HCEC 1CT (cell line): ENCODE data around the gene RABL2A.
"Not testable (repeated sequence)": the region's sequence is repeated elsewhere in the genome, so short reads cannot be mapped to it uniquely, and the experiment has no call there.

Experiments
- DNase-seq: peaks from one replicate; pipeline ENCODE4 v3.0.0-alpha.2; 2017

RABL2A gene

DNA sequence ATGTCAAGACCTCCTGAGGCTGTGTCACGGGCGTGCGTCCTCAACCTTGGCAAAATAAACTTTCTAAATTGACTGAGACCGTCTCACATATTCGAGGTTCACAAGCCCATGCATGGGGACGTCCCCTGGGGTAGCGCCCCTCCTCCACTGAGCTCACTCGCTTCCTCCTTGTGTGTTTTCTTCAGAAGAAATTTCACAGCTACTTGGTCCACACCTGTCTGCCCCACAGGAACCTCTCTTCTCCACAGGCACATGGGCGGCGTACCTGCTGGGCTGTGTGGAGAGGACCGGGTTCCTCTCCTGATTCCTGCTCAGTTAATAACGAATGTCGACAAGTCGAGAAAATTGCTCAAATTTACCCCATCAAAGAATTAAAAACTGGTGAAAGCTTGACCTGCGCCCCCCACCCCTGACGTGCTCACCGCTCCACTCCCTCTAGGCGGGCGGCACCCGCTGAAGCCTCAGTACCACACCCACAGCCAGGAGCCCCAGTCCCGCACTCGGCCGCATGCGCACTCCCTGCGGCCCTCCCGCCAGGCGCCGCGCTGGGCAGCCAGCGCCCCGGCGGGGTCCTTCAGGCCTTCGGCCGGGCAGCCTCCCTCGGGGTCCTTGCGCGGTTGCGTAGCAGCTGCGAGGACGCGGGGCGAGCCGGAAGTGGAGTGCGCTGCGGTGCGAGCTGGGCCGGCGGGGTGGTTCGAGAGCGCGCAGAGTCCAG lies at the start of gene RABL2A:
RABL2A (plus strand) TSS at position 651 of the 715 bp plus-strand sequence. CDS start 1,341 bp downstream, outside the sequence.
- peak; percentile 73 for DNase-seq

DNA sequence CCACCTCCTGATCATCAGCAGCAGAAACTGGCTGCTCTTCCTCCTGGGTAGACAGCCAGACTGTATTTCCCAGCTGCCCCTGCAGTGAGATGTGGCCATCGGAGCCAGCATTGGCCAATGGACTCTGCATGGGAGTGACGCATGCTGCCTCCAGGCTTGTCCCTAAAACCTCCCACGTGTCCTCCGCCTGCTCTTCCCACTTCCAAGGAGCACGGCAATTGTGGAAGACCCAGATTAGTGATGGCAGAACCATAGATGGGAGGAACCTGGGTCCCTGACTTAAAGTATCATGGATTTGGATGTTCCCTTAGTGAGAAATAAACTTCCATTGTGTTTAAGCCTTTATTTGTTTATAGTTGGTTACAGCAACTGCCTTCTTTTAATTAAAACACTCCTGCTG lies 48.6 kb upstream of the RABL2A start:
- DNase-seq, result not testable (repeated sequence)

DNA sequence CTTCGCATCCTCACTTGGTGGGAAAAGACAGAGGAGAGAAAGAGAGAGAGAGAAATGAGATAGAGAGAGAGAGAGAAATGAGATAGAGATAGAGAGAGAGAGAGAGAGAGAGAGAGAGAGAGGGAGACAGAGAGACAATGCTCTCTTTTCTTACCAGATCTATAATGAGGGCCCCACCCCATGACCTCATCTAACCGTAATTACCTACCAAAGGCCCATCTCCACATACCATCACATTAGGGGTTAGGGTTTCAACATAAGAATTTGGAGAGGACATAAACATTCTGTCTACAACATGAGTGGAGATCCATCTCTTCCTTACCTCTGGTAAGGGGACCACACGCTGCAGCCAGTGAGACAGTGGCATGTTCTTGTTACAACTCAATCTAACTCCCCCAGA lies 44.6 kb upstream of the RABL2A start:
- not testable (repeated sequence) for DNase-seq

DNA sequence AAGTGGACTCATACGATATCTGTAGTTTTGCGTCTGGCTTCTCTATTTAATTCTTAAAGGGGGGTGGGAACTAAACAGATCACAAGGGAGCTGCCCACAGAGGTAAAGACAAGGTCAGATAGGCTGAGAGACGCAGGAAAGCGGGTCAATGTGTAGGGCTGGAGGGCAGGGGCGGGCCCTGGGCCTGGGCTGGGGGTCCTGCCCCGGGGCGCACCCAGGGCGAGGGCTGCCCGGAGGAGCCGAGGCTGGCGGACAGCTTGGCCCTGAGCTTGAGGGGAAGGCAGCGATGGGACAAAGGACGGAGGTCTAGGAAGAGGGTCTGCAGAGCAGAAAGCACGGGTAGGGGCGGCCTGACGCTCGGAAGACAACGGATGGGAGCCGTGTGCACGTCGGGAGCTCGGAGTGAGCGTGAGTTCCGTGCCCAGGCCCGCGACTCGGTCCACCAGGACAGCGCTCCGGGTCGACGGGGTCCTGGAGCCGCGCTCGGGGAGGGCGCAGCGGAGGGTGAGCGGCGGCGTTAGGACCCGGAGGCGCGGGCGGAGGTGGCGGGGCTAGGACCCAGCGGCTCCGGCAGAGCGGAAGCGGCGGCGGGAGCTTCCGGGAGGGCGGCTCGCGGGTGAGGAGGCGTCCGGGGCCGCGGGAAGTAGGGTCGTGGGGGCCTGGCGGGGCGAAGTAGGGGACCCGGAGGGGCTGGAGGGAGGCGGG lies 43.4 kb upstream of the RABL2A start:
- peak; percentile 65 for DNase-seq

DNA sequence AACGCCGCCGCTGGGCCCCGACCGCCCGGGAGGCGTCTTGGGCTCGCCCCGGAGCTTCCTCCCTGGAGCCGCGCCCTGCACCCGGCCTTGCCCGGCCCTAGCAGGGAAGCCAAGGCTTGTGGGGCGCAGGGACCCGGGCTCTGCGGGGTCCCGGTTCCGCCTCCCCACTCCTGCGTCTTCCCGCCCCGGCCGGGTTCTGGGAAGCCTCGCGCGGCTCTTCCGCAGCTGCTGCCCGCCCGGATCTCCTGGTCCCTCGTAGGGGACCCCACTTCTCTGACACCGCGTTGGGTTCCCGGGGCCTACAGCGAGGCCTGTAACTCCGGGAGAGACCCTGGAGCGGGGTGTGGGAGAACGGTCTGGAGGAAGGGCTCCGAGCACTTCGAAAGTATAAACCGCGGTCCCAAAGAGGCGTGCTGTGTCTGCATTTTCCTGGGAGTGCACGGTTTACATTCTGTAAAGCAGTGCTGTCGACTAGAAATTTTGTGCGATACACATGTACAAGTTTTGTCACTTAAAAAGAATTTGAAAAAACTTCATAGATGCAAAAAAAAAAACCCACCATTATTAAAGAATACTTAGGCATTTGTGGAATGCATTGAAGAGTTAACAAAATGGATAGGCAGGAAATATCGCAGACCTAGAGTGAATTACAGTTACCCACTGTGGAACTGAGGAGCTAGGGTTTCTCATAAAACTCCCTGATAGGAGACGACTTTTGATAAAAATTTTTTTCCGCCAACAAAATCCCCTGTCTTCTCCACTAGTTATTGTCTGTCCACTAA lies 42.6 kb upstream of the RABL2A start:
- DNase-seq, result peak; percentile 2

DNA sequence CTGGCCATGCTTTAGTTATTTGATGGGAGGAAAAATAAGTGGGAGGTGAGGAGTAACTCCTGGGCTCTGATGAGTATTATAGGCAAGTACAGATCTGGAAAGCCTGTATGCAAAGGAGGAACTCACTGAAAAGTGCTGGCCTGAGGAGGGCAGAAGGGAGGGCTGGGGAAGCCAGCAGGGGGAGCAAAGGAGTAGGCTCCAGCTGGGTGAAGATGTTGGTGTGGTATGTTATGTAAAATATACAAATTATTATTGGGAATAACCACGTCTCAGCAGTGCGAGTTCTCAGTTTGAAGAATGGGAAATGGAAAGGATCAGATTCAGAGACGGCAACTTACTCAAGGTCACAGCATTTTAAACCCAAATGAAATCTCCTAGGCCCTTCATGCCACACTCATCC lies 39.9 kb upstream of the RABL2A start:
- DNase-seq, result peak; percentile 31

DNA sequence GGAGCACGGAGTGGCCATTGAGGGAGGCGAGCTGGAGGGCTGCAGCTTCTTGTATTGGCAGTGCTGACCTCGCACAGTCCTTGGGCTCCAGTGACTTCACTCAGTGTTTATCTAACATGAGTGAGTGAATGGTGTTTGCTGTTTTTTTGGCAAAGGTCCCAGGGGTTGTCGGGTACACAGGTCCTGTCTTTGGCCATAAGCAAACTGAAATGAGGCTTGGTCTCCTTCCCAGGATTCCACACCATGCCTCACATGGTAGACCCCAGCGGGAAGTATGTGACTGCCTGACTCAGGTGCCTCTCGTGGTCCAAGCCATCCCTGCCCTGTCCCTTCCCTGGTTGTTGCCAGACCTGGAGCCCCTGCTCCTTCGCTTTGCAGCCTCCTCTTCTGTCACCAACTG lies 37.5 kb upstream of the RABL2A start:
- DNase-seq, result not testable (repeated sequence)

DNA sequence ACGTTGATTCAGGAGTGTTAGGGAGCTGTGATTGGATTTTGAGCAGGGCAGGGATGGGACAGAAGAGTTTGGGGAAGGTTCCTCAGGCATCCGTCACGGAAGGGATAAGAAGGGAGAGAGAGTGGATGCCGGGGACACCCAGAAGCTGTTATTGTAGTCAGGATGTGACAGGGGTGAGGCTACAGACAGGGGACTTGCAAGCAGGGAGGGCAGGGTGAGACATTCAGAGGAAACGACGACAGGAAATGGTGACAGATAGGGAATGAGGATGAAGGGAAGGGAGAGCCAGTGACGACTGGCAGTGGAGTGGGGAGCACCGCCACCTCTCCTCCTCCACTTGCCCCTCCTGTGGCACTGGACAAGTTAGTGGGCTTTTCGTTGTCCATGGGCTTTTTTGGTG lies 35.1 kb upstream of the RABL2A start:
- DNase-seq, result not testable (repeated sequence)

DNA sequence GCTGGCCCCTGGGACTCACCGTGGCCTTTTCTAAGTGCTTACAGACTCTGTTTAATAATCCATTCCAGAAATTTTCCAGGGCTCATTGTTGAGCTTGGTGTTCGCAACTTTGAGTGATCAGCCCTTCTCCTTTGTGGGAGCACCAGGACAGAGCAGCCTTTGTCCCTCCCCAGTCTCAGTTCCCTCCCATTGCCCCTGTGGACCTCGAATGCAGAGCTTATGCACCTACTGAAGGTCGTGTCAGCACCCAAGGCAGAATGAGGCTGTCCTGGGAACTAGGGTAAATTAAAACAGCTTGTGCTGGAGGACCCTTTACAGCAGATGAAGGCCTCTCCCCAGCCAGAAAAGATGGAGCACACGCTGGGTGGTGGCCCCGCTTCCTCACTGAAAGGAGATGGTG lies 33.8 kb upstream of the RABL2A start:
- DNase-seq, result not testable (repeated sequence)

DNA sequence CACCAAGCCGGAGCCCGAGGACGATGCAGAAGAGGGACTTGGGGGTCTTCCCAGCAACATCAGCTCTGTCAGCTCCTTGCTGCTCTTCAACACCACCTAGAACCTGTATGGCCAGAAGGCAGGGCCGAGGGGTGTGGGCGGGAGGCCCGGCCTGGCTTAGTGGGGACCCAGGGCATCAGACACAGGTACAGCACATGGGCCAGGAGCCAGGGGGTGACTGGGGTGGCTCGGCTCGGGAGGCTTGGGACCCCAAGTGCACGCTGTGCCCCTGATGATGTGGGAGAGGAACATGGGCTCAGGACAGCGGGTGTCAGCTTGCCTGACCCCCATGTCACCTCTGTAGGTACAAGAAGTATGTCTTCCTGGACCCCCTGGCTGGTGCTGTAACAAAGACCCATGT lies 31.3 kb upstream of the RABL2A start:
- DNase-seq, result not testable (repeated sequence)

DNA sequence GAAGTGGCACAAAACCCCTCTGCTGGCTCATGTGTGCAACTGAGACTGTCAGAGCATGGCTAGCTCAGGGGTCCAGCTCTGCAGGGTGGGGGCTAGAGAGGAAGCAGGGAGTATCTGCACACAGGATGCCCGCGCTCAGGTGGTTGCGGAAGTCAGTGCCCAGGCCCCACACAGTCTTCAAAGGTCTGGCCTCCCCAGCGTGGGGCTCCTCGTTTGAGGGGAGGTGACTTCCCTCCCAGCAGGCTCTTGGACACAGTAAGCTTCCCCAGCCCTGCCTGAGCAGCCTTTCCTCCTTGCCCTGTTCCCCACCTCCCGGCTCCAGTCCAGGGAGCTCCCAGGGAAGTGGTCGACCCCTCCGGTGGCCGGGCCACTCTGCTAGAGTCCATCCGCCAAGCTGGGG lies 29.9 kb upstream of the RABL2A start:
- not testable (repeated sequence) for DNase-seq

DNA sequence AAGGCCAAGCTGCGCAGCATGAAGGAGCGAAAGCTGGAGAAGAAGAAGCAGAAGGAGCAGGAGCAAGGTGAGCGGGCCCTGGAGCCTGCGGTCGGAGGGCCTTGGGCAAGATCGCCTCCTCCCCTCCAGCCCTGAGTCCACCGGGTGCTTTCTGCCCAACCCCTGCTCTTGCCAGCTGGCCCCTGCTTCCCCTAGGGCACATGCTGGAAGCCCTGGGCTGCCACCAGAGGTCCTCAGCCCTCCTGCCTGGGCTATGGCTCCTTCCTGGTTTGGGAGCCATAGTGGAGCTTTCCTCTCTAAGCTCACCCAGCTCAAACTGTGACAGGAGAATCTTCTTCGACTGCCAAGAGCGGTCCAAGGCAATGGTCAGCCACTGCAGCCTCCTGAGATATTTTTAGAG lies 29.5 kb upstream of the RABL2A start:
- DNase-seq, result not testable (repeated sequence)

DNA sequence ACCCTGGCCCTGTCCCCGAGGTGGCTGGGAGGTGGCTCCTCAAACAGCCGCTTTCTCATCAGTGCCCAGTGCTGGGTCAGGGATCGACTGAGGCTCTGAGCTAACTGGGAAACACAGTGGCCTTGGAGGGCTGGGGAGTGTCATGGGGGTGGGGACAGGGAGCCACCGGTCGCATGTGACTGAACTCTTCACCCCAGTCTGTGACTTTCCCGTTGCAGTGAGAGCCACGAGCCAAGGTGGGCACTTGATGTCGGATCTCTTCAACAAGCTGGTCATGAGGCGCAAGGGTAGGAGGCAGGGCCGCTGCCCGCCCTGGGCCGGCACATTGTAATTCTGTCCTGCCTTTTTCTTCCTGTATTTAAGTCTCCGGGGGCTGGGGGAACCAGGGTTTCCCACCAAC lies 28.9 kb upstream of the RABL2A start:
- DNase-seq, result not testable (repeated sequence)

DNA sequence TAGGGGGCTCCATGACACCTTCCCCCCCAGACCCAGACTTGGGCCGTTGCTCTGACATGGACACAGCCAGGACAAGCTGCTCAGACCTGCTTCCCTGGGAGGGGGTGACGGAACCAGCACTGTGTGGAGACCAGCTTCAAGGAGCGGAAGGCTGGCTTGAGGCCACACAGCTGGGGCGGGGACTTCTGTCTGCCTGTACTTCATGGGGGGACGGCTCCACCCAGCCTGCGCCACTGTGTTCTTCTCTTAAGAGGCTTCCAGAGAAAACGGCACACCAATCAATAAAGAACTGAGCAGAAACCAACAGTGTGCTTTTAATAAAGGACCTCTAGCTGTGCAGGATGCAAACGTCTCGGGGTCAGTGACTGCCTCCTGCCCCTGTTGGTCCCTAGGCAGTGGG lies 28.3 kb upstream of the RABL2A start:
- not testable (repeated sequence) for DNase-seq

DNA sequence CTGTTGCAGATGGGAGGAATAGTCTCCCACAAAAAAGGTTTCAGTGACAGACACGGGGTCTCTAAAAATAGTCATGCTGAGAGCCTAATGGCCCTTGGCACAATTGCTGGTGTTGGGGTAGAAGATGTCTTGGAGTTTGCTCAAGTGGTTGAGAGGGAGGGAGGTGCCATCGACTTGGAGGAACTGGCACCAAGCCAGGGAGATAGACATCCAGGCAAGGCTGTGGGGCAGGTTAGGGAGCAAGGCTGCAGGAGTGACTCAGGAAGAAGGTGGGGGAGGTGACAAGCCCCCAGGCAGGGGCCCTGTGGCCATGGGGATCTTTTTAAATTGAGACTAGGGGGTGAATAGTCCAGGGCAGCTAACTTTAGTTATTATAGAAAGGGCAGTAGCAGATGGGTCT lies 27.9 kb upstream of the RABL2A start:
- DNase-seq, result not testable (repeated sequence)

DNA sequence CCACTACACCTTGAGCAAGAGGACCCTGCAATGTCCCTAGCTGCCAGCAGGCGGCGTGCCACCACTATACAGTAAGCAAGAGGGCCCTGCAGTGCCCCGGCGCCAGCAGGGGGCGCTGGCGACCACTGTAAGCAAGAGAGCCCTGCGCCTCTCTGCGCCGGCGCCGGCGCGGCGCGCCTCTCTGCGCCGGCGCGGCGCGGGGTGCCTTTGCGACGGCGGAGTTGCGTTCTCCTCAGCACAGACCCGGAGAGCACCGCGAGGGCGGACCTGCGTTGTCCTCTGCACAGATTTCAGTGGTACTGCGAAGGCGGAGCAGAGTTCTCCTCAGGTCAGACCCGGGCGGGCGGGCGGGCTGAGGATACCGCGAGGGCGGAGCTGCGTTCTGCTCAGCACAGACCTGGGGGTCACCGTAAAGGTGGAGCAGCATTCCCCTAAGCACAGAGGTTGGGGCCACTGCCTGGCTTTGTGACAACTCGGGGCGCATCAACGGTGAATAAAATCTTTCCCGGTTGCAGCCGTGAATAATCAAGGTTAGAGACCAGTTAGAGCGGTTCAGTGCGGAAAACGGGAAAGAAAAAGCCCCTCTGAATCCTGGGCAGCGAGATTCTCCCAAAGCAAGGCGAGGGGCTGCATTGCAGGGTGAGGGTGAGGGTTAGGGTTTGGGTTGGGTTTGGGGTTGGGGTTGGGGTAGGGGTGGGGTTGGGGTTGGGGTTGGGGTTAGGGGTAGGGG lies 24.9 kb upstream of the RABL2A start:
- DNase-seq, result peak; percentile 5

DNA sequence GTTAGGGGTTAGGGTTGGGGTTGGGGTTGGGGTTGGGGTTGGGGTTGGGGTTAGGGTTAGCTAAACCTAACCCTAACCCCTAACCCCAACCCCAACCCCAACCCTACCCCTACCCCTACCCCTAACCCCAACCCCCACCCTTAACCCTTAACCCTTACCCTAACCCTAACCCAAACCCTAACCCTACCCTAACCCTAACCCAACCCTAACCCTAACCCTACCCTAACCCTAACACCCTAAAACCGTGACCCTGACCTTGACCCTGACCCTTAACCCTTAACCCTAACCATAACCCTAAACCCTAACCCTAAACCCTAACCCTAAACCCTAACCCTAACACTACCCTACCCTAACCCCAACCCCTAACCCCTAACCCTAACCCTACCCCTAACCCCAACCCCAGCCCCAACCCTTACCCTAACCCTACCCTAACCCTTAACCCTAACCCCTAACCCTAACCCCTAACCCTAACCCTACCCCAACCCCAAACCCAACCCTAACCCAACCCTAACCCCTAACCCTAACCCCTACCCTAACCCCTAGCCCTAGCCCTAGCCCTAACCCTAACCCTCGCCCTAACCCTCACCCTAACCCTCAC lies 24.1 kb upstream of the RABL2A start:
- DNase-seq, result no peak

DNA sequence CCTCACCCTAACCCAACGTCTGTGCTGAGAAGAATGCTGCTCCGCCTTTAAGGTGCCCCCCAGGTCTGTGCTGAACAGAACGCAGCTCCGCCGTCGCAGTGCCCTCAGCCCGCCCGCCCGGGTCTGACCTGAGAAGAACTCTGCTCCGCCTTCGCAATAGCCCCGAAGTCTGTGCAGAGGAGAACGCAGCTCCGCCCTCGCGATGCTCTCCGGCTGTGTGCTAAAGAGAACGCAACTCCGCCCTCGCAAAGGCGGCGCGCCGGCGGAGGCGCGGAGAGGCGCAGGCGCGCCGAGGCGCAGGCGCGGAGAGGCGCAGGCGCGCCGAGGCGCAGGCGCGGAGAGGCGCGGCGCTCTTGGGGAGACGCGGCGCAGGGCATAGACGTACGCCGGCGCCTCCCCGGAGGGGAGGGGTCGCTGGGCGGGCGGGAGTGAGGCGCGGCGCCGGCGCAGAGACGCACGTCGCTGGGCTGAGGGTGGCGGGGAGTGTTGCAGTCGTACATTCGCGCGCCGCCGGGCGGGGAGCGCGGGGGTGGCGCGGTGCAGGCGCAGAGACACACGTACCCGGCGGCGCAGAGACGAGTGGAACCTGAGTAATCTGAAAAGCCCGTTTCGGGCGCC lies 23.5 kb upstream of the RABL2A start:
- DNase-seq, result peak; percentile 81

DNA sequence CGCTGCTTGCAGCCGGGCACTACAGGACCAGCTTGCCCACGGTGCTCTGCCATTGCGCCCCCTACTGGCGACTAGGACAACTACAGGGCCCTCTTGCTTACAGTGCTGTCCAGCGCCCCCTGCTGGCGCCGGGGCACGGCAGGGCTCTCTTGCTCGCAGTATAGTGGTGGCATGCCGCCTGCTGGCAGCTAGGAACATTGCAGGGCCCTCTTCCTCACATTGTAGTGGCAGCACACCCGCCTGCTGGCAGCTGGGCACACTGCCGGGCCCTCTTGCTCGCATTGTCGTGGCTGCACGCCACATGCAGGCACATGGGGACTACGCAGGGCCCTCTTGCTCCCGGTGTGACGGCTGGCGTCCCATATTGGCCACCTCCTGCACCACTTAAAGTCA lies 23.0 kb upstream of the RABL2A start:
- DNase-seq, result peak; percentile 83

DNA sequence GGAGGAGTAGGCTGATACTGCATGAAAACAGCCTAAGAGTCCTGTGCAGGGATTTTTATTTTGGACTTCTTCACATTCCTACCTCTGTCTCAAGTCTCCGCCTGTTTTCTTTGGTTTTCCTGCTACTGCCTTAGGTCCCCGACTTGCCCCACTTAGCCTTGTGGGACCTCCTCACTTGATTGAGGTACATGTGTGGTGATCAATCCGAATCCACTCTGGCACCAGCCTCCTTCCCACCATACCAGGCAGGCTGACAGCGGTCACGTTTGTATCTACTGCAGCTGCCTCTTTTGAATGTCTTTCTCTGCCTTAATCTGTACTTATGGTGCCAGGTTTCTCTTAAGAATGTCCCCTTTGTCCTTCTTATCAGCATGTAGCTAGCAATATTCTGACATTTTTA lies 22.4 kb upstream of the RABL2A start:
- DNase-seq, result not testable (repeated sequence)

DNA sequence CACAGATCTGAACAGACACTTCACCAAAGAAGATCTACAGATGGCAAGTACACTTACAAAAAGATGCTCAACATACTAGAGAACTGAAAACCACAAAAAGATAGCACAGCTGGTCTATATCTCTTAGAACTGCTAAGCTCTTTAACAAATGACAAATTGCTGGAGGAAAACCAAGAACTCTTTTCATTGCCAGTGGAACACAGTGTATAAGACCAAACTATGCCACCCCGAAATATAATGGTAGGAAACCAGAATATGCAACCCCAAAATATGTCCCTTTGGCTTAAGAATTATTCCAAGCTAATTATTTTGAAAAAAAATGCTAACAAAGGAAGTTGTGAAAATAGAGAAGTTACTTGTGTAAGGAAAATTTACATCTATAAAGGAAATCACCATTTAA lies 21.0 kb upstream of the RABL2A start:
- not testable (repeated sequence) for DNase-seq

DNA sequence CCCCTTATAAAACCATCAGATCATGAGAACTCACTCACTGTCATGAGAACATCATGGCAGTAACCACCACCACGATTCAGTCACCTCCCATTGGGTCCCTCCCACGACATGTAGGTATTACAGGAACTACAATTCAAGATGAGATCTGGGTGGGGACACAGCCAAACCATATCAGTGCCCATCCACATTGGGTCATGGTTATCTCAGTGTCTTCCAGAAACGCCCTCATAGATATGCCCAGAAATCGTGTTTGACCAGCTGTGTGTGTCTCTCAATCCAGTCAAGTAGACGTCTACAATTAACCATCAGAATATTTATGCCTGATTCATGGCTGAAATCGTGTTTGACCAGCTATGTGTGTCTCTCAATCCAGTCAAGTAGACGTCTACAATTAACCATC lies 17.2 kb upstream of the RABL2A start:
- DNase-seq, result not testable (repeated sequence)
